Stomach (tissue), 9 donors: ENCODE data around the gene ZNF507. TPM values are rescaled to one million over a fixed set of nuclear protein-coding genes. Genes with fewer than 3 reads are reported as not detected.
"Not testable (repeated sequence)": the region's sequence is repeated elsewhere in the genome, so short reads cannot be mapped to it uniquely, and the experiment has no call there.

Source experiments
- DNase-seq, 2 donors: peaks; one replicate each; pipeline versions ENCODE4 v3.0.0 to v3.0.0-alpha.2; 2013 to 2019
- H3K27ac ChIP-seq, 5 donors: fragments of 200-600 bp in 4 of 5; sonication (generic) in 4 of 5; one replicate each; pipeline ENCODE4 v1.5.1; 2013 to 2019; ENCODE audit warnings: mild to moderate bottlenecking in 1 of 5, moderate library complexity in 1 of 5
- H3K27me3 ChIP-seq, 3 donors: fragments of 200-600 bp; sonication (generic); one replicate each; pipeline ENCODE4 v1.5.1; 2017 to 2019; ENCODE audit warnings: mixed run types in 1 of 3
- H3K36me3 ChIP-seq, 4 donors: fragments of 200-600 bp; sonication (generic); 1 replicate in 3 of 4; 2 replicates in 1 of 4; pipeline ENCODE4 v1.5.1; 2016 to 2019
- H3K4me1 ChIP-seq, 4 donors: fragments of 200-600 bp; sonication (generic); one replicate each; pipeline ENCODE4 v1.5.1; 2016 to 2019
- H3K4me3 ChIP-seq, 4 donors: fragments of 200-600 bp; sonication (generic) in 3 of 4; one replicate each; pipeline ENCODE4 v1.5.1; 2016 to 2019; ENCODE audit warnings: mild to moderate bottlenecking in 1 of 4
- H3K9me3 ChIP-seq, 4 donors: fragments of 200-600 bp; sonication (generic); one replicate each; pipeline ENCODE4 v1.5.1; 2016 to 2019
- EP300 ChIP-seq: sonication (generic); formaldehyde crosslinking; IDR thresholded peaks from one replicate; pipeline ENCODE4 v1.6.1; 2017; ENCODE audit warnings: antibody characterized with exemption
- POLR2A ChIP-seq, 4 donors: fragments of 450-650 bp; IDR thresholded peaks; one replicate each; pipeline ENCODE4 v1.6.1; 2016; ENCODE audit warnings: antibody characterized with exemption in 4 of 4, control low read depth in 2 of 4, mild to moderate bottlenecking in 1 of 4, moderate library complexity in 1 of 4
- POLR2AphosphoS5 ChIP-seq, 3 donors: sonication (generic); formaldehyde crosslinking; IDR thresholded peaks; one replicate each; pipeline ENCODE4 v1.6.1; 2016; ENCODE audit warnings: antibody characterized with exemption in 3 of 3
- WGBS, 5 donors: extraction: QIAGEN DNeasy Blood & Tissue Kit in 3 of 5; methylation state at CpG; one replicate each; pipeline versions ENCODE4 v1.1.5 to v1.1.7; 2013 to 2018; 5-methylcytosine and 5-hydroxymethylcytosine counted together
- intact Hi-C: fragments of 100-400 bp; cut with DNase I; formaldehyde crosslinking; loops from one replicate; pipeline ENCODE4 v1.15.1; 2023; ENCODE audit warnings: low total_unique reads
- polyA plus RNA-seq, 3 donors: library from polyadenylated mRNA; stranded (reverse); fragments of 200-250 nt; gene quantifications; one replicate each; pipeline ENCODE4 v1.2.3, GENCODE V29; 2013
- total RNA-seq, 5 donors: library from RNA; depleted of rRNA; stranded (reverse); fragments of >200 nt; gene quantifications; one replicate each; pipeline versions ENCODE4 v1.1.0 to v1.2.3, GENCODE V29; 2014 to 2016
- TF ChIP-seq, protein P1 (sequence below), 7 experiments: fragments of 450-650 bp in 4 of 7; fragments of 200-600 bp in 3 of 7; sonication (generic) in 3 of 7; IDR thresholded peaks; one replicate each; pipeline ENCODE4 v1.5.1; 2016 to 2019; ENCODE audit warnings: antibody characterized with exemption in 7 of 7, control low read depth in 2 of 7, mild to moderate bottlenecking in 1 of 7
- donor health status: healthy with polysubstance abuse.
- donor health status: Bipolar disorder and iron deficiency.
- donor health status: healthy.

Gene ZNF507
- total and polyA plus RNA-seq, 8 donors = 2.8 to 76.5 (median 16.9) TPM

DNA sequence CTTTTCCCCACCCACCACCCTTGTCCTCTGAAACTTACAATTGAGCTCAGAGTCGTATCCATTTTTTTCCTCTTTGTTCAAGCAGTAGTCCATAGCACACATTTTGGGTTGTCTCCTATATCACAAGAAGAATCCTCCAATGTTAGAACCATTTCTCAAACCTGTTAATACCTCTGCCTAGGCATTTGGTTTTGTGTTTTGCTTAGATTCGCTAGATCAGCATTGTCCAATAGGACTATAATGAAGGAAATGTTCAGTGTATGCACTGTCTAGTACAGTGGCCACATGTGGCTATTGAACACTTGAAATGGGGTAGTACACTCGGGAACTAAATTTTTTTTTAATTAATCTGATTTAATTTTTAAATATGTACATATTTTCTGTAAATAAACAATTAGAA is 72.7 kb downstream of the ZNF507 start:
- no peaks in the 10 kb centered on the region for H3K9me3 ChIP-seq
- H3K27me3 ChIP-seq = no peaks in the 10 kb centered on the region
- peaks cover 0 to 9% (median 0%) of the 10 kb centered on the region in 4 donors for H3K4me1 ChIP-seq
- DNase-seq = no peak
- no peak overlapping the region for H3K4me3 ChIP-seq
- TF ChIP-seq POLR2A (IDR thresholded peaks at IDR 0.05) (no peak), POLR2AphosphoS5 (IDR thresholded peaks at IDR 0.05) (no peak), EP300 (no peak)
- TF ChIP-seq, protein P1, sequence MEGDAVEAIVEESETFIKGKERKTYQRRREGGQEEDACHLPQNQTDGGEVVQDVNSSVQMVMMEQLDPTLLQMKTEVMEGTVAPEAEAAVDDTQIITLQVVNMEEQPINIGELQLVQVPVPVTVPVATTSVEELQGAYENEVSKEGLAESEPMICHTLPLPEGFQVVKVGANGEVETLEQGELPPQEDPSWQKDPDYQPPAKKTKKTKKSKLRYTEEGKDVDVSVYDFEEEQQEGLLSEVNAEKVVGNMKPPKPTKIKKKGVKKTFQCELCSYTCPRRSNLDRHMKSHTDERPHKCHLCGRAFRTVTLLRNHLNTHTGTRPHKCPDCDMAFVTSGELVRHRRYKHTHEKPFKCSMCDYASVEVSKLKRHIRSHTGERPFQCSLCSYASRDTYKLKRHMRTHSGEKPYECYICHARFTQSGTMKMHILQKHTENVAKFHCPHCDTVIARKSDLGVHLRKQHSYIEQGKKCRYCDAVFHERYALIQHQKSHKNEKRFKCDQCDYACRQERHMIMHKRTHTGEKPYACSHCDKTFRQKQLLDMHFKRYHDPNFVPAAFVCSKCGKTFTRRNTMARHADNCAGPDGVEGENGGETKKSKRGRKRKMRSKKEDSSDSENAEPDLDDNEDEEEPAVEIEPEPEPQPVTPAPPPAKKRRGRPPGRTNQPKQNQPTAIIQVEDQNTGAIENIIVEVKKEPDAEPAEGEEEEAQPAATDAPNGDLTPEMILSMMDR (IDR thresholded peaks at IDR 0.05) = no peak
- intact Hi-C loops = no loop called here
- WGBS, 5 donors = 81 to 87% (median 85%) methylated on average over 3 of the region's 3 CpGs
- no peak overlapping the region for H3K27ac ChIP-seq
- peaks cover 14 to 71% (median 52%) of the 10 kb centered on the region in 4 donors for H3K36me3 ChIP-seq

DNA sequence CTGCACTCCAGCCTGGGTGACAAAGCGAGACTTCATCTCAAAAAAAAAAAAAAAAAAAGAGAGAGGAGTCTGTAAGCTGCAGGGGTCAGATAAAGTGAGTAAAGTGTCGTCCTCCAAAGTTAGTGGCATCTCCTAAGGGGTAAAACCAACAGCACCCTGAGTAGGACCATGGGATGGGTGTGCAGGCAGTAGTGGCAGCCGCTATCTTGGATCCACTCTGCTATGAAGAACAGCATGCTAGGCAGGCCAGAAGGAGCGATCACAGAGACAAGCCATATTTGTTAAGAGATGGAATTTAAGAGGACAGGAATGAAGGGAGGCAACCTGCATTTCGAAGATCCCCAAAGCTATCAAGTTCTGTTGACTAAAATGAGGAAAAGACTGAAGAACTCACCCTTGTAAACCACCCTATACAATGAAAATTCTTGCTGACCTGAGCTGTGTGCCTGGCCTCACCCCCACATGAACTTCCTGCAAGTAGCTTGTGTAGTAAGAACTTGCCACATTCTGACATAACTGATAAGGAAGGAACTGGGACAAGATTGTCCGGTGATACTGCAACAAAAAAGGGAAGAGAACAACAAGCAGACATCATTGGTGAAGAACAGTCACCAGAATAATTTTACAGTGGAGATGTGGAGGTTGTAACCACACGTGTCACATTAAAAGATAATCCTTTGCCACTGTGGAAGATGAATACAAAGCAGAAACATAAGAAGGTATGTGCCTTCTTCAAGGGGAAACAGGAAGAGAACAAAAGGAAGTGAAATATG is 76.4 kb downstream of the ZNF507 start:
- no peak overlapping the region for H3K4me3 ChIP-seq
- WGBS, 5 donors = 64 to 76% (median 73%) methylated on average over 7 of the region's 7 CpGs
- intact Hi-C loops = no loop called here
- no peaks in the 10 kb centered on the region for H3K9me3 ChIP-seq
- H3K27ac ChIP-seq = no peak overlapping the region
- peaks cover 4 to 43% (median 20%) of the 10 kb centered on the region in 4 donors for H3K36me3 ChIP-seq
- H3K27me3 ChIP-seq = no peaks in the 10 kb centered on the region
- TF ChIP-seq POLR2A (IDR thresholded peaks at IDR 0.05) (no peak), POLR2AphosphoS5 (IDR thresholded peaks at IDR 0.05) (peak in 1 of 3 donors; percentile 5)
- H3K4me1 ChIP-seq = peaks cover 0 to 13% (median 0%) of the 10 kb centered on the region in 4 donors
- DNase-seq = peak in 1 of 2 donors; percentile 32

DNA sequence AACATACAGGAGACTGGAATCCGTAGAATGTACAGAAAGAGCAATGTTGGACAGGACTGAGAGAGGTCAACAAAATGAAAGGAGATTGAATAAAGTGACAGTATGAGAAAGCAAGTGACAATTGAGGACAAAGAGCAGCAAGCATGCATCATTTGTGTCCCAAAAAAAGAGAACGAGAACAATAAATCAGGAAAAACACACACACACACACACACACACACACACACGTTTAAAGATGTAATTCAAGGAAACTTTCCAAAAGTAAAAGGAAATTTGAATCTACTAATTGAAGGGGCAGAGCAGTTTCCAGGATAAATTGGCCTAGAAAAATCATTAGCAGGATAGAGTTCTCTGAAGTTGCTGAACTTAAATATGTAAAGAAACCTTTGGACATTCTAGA is 77.0 kb downstream of the ZNF507 start:
- DNase-seq = no peak
- Histone ChIP-seq H3K27ac (no peak overlapping the region), H3K4me1 (peaks cover 0 to 13% (median 0%) of the 10 kb centered on the region in 4 donors), H3K36me3 (peaks cover 4 to 37% (median 15%) of the 10 kb centered on the region in 4 donors), H3K9me3 (no peaks in the 10 kb centered on the region), H3K27me3 (no peaks in the 10 kb centered on the region), H3K4me3 (no peak overlapping the region)
- 64 to 75% (median 72%) methylated on average over 3 of the region's 3 CpGs for WGBS, 5 donors
- TF ChIP-seq POLR2AphosphoS5 (IDR thresholded peaks at IDR 0.05) (no peak), POLR2A (IDR thresholded peaks at IDR 0.05) (no peak), EP300 (no peak)
- TF ChIP-seq, protein P1 (IDR thresholded peaks at IDR 0.05) = no peak
- intact Hi-C loops = no loop called here

DNA sequence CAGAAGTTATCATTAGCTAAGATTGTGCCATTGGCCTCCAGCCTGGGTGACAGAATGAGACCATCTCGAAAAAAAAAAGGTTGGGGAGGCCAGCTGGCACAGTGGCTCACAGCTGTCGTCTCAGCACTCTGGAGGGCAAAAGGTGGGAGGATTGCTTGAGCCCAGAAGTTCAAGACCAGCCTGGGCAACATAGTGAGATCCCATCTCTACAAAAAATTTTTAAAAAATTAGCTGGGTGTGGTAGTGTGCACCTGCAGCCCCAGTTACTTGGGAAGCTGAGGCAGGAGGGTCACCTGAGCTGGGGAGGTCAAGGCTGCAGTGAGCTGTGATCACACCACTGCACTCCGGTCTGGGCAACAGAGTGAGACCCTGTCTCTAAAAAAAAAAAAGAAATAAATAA is 78.5 kb downstream of the ZNF507 start:
- 95 to 98% (median 96%) methylated on average over 3 of the region's 3 CpGs for WGBS, 5 donors
- DNase-seq, H3K4me3 ChIP-seq, H3K27me3 ChIP-seq, H3K9me3 ChIP-seq, H3K27ac ChIP-seq, intact Hi-C loops: not testable (repeated sequence)
- Histone ChIP-seq H3K36me3 (peaks cover 4 to 33% (median 23%) of the 10 kb centered on the region in 4 donors), H3K4me1 (peaks cover 0 to 13% (median 0%) of the 10 kb centered on the region in 4 donors)

DNA sequence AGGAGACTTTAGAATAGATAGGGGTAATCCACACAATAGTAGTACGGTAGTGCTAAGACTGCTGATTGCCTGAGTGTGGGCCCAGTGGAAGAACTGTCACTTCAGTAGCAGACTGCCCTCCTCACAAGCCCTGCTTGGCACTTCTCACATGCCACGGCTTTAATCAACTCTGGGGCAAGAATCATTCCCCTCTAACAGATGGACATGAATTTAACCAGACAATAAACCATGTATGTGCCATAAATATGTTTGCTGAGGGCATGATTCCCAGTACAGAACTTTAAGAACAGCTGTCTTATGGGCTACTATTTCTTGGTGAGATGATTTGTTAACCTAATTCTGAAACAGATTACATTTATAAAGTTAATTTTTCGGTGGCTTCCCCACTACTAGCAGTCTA is 82.1 kb downstream of the ZNF507 start:
- peaks cover 0 to 14% (median 7%) of the 10 kb centered on the region in 4 donors for H3K36me3 ChIP-seq
- intact Hi-C loops = no loop called here
- H3K4me3 ChIP-seq = no peak overlapping the region
- 84 to 92% (median 89%) methylated on average over 3 of the region's 3 CpGs for WGBS, 5 donors
- no peaks in the 10 kb centered on the region for H3K9me3 ChIP-seq
- H3K27me3 ChIP-seq = no peaks in the 10 kb centered on the region
- TF ChIP-seq POLR2A (IDR thresholded peaks at IDR 0.05) (no peak), POLR2AphosphoS5 (IDR thresholded peaks at IDR 0.05) (no peak), EP300 (no peak)
- TF ChIP-seq, protein P1 (IDR thresholded peaks at IDR 0.05) = no peak
- DNase-seq = no peak
- H3K4me1 ChIP-seq = peaks cover 0 to 4% (median 0%) of the 10 kb centered on the region in 4 donors
- no peak overlapping the region for H3K27ac ChIP-seq
